H9 (cell line): ENCODE data around the gene TLR5. TPM values are rescaled to one million over a fixed set of nuclear protein-coding genes. Genes with fewer than 3 reads are reported as not detected.

Experiments
- DNase-seq: peaks from one replicate; pipeline ENCODE4 v3.0.0-alpha.2; 2017
- H2AFZ ChIP-seq: one replicate; pipeline ENCODE4 v1.6.1; 2013; ENCODE audit warnings: mild to moderate bottlenecking, low read length, control low read depth, moderate library complexity
- H2AK5ac ChIP-seq: 2 replicates; pipeline ENCODE4 v1.6.1; 2013; ENCODE audit warnings: low read length, control low read depth, mixed read lengths; ENCODE audit not compliant: insufficient read length
- H2BK120ac ChIP-seq: one replicate; pipeline ENCODE4 v1.6.1; 2013; ENCODE audit warnings: low read depth, mild to moderate bottlenecking, low read length, control low read depth, inconsistent platforms; ENCODE audit not compliant: poor library complexity, severe bottlenecking
- H2BK12ac ChIP-seq: 2 replicates; pipeline ENCODE4 v1.6.1; 2013; ENCODE audit warnings: low read length, control low read depth, mixed read lengths, low read depth; ENCODE audit not compliant: insufficient read length
- H2BK15ac ChIP-seq: 2 replicates; pipeline ENCODE4 v1.6.1; 2013; ENCODE audit warnings: low read depth, low read length, control low read depth
- H2BK20ac ChIP-seq: one replicate; pipeline ENCODE4 v1.6.1; 2013; ENCODE audit warnings: low read depth, mild to moderate bottlenecking, low read length, control low read depth, inconsistent platforms; ENCODE audit not compliant: poor library complexity, severe bottlenecking
- H2BK5ac ChIP-seq: 2 replicates; pipeline ENCODE4 v1.6.1; 2013; ENCODE audit warnings: low read length, control low read depth, mixed read lengths; ENCODE audit not compliant: insufficient read length
- H3K14ac ChIP-seq: 2 replicates; pipeline ENCODE4 v1.6.1; 2013; ENCODE audit warnings: low read length, control low read depth; ENCODE audit not compliant: insufficient read depth
- H3K18ac ChIP-seq: 2 replicates; pipeline ENCODE4 v1.6.1; 2013; ENCODE audit warnings: low read depth, mild to moderate bottlenecking, mixed read lengths, low read length, control low read depth; ENCODE audit not compliant: insufficient read length
- H3K23ac ChIP-seq: 2 replicates; pipeline ENCODE4 v1.6.1; 2013; ENCODE audit warnings: low read length, control low read depth, mixed read lengths, low read depth; ENCODE audit not compliant: insufficient read length
- H3K23me2 ChIP-seq: 2 replicates; pipeline ENCODE4 v1.6.1; 2013; ENCODE audit warnings: low read depth, mild to moderate bottlenecking, mixed read lengths, low read length, control low read depth; ENCODE audit not compliant: insufficient read length, poor library complexity, severe bottlenecking
- H3K27ac ChIP-seq: 2 replicates; pipeline ENCODE4 v1.5.1; 2013; ENCODE audit warnings: low read length, control low read depth, mixed read lengths, low read depth; ENCODE audit not compliant: insufficient read length
- H3K27me3 ChIP-seq: 2 replicates; pipeline ENCODE4 v1.6.1; 2013; ENCODE audit warnings: low read length, control low read depth, inconsistent platforms; ENCODE audit not compliant: insufficient read depth
- H3K4ac ChIP-seq: 2 replicates; pipeline ENCODE4 v1.6.1; 2013; ENCODE audit warnings: low read depth, mild to moderate bottlenecking, control low read depth, inconsistent platforms, low read length, moderate library complexity
- H3K4me1 ChIP-seq: 2 replicates; pipeline ENCODE4 v1.6.1; 2013; ENCODE audit warnings: low read length, control low read depth, inconsistent platforms; ENCODE audit not compliant: insufficient read depth
- H3K4me2 ChIP-seq: 2 replicates; pipeline ENCODE4 v1.6.1; 2013; ENCODE audit warnings: low read length, control low read depth, mixed read lengths; ENCODE audit not compliant: insufficient read length, insufficient read depth
- H3K56ac ChIP-seq: 2 replicates; pipeline ENCODE4 v1.6.1; 2013; ENCODE audit warnings: low read depth, mild to moderate bottlenecking, mixed read lengths, low read length, control low read depth; ENCODE audit not compliant: insufficient read length
- H3K79me1 ChIP-seq: 2 replicates; pipeline ENCODE4 v1.6.1; 2013; ENCODE audit warnings: low read depth, mild to moderate bottlenecking, moderate library complexity, low read length, control low read depth, inconsistent platforms; ENCODE audit not compliant: insufficient read depth, poor library complexity, severe bottlenecking
- H3K79me2 ChIP-seq: 2 replicates; pipeline ENCODE4 v1.6.1; 2013; ENCODE audit warnings: low read length, control low read depth, inconsistent platforms; ENCODE audit not compliant: insufficient read depth
- H3K9ac ChIP-seq: 2 replicates; pipeline ENCODE4 v1.6.1; 2013; ENCODE audit warnings: low read length, control low read depth, mixed read lengths; ENCODE audit not compliant: insufficient read length; ENCODE audit errors: extremely low read depth
- H3K9me3 ChIP-seq: one replicate; pipeline ENCODE4 v1.6.1; 2013; ENCODE audit warnings: low read depth, low read length, inconsistent platforms; ENCODE audit not compliant: control insufficient read depth
- H3T11ph ChIP-seq: one replicate; pipeline ENCODE4 v1.6.1; 2013; ENCODE audit warnings: mild to moderate bottlenecking, low read length, control low read depth, inconsistent platforms
- H4K20me1 ChIP-seq: one replicate; pipeline ENCODE4 v1.6.1; 2013; ENCODE audit not compliant: control insufficient read depth, insufficient read length, insufficient read depth
- H4K5ac ChIP-seq: 2 replicates; pipeline ENCODE4 v1.6.1; 2013; ENCODE audit warnings: low read depth, mild to moderate bottlenecking, mixed read lengths, low read length, control low read depth; ENCODE audit not compliant: insufficient read length
- H4K8ac ChIP-seq: replicated peaks from 2 replicates; pipeline ENCODE4 v1.6.1; 2013; ENCODE audit warnings: low read length, control low read depth, mixed read lengths, low read depth; ENCODE audit not compliant: insufficient read length
- H4K91ac ChIP-seq: 2 replicates; pipeline ENCODE4 v1.6.1; 2013; ENCODE audit warnings: low read depth, mild to moderate bottlenecking, moderate library complexity, mixed read lengths, low read length, control low read depth; ENCODE audit not compliant: insufficient read length
- H3K27ac Mint-ChIP-seq, 3 experiments: 2 replicates in 2 of 3; 3 replicates in 1 of 3; pipeline ENCODE4 v1.8.0; 2020 to 2021; ENCODE audit warnings: mixed read lengths in 3 of 3, mild to moderate bottlenecking in 1 of 3, moderate library complexity in 1 of 3
- H3K27me3 Mint-ChIP-seq: 2 replicates; pipeline ENCODE4 v1.8.0; 2021; ENCODE audit warnings: low read depth, mild to moderate bottlenecking, moderate library complexity, mixed read lengths
- H3K36me3 Mint-ChIP-seq, 3 experiments: 2 replicates in 2 of 3; 3 replicates in 1 of 3; pipeline ENCODE4 v1.8.0; 2020 to 2021; ENCODE audit warnings: low read depth in 3 of 3, mixed read lengths in 3 of 3; ENCODE audit not compliant: insufficient read depth in 1 of 3
- H3K4me1 Mint-ChIP-seq, 2 experiments: 2 replicates each; pipeline ENCODE4 v1.8.0; 2020; ENCODE audit warnings: mixed read lengths in 2 of 2
- H3K4me3 Mint-ChIP-seq, 2 experiments: 2 replicates in 1 of 2; 3 replicates in 1 of 2; pipeline ENCODE4 v1.8.0; 2020 to 2021; ENCODE audit warnings: mild to moderate bottlenecking in 2 of 2, mixed read lengths in 2 of 2, moderate library complexity in 1 of 2
- H3K9me3 Mint-ChIP-seq, 2 experiments: 2 replicates in 1 of 2; 3 replicates in 1 of 2; pipeline ENCODE4 v1.8.0; 2020; ENCODE audit warnings: mild to moderate bottlenecking in 2 of 2, mixed read lengths in 2 of 2, moderate library complexity in 1 of 2
- WGBS: extraction: QIAGEN DNeasy Blood & Tissue Kit; methylation state at CpG from one replicate; pipeline ENCODE4 v1.1.7; 2013; ENCODE audit warnings: missing lambda C conversion rate, low lambda C conversion rate, mixed read lengths; ENCODE audit not compliant: insufficient read length; ENCODE audit errors: extremely low coverage; 5-methylcytosine and 5-hydroxymethylcytosine counted together
- total RNA-seq: library from RNA; stranded (reverse); gene quantifications from 2 replicates; pipeline ENCODE4 v1.2.1, GENCODE V29; 2021
- TF ChIP-seq, protein P1 (sequence below): fragments of 200-600 bp; sonication (generic); conservative IDR thresholded peaks from 3 replicates; pipeline ENCODE4 v1.8.0; 2021; ENCODE audit warnings: antibody characterized with exemption, mild to moderate bottlenecking

Gene TLR5
- total RNA-seq, 1 experiment from 2014 or later = not detected

DNA sequence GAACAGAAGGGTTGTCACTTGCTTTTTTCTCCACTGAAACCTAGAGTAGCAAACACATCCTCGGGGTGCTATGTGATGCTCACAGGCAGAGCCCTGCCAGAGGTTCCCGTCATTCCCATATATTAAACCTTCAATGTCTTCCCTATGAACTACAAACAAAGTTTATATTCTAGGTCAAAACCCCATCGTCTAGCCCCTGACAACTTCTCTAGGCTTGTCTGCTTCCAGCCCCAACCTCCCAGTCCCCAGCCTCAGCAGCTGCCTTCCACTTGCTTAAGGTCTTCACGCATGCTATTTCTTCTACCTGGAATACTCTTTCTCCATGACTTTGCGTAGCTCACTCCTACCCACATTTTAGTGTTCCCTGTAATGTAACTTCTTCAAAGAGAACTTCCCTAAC, 1.9 kb upstream of the TLR5 start:
- H3K9me3 ChIP-seq = no peaks in the 10 kb centered on the region
- WGBS = no CpG with 5 or more reads among the region's 5 CpGs
- H3K23me2 ChIP-seq = peaks cover 9% of the 10 kb centered on the region
- no peak overlapping the region for H3T11ph ChIP-seq
- Mint-ChIP-seq H3K27ac (no peak overlapping the region), H3K4me3 (no peak overlapping the region), H3K4me1 (peaks cover 7 to 22% of the 10 kb centered on the region in 2 experiments), H3K27me3 (peaks cover 55% of the 10 kb centered on the region), H3K36me3 (no peaks in the 10 kb centered on the region; a peak in 1 of 7 replicates), H3K9me3 (no peaks in the 10 kb centered on the region; a peak in 1 of 5 replicates)
- H2BK120ac ChIP-seq = no peak overlapping the region
- H3K9ac ChIP-seq = no peak overlapping the region
- no peak overlapping the region for H2BK5ac ChIP-seq
- no peak overlapping the region for H2BK15ac ChIP-seq
- no peak overlapping the region for H3K4ac ChIP-seq
- H2BK20ac ChIP-seq = no peak overlapping the region
- H2AFZ ChIP-seq = no peak overlapping the region
- no peaks in the 10 kb centered on the region for H3K79me1 ChIP-seq
- H4K91ac ChIP-seq = no peak overlapping the region
- DNase-seq = no peak
- no peaks in the 10 kb centered on the region for H4K20me1 ChIP-seq
- H3K79me2 ChIP-seq = no peaks in the 10 kb centered on the region
- H3K14ac ChIP-seq = no peak overlapping the region
- H2BK12ac ChIP-seq = no peak overlapping the region
- TF ChIP-seq, protein P1, sequence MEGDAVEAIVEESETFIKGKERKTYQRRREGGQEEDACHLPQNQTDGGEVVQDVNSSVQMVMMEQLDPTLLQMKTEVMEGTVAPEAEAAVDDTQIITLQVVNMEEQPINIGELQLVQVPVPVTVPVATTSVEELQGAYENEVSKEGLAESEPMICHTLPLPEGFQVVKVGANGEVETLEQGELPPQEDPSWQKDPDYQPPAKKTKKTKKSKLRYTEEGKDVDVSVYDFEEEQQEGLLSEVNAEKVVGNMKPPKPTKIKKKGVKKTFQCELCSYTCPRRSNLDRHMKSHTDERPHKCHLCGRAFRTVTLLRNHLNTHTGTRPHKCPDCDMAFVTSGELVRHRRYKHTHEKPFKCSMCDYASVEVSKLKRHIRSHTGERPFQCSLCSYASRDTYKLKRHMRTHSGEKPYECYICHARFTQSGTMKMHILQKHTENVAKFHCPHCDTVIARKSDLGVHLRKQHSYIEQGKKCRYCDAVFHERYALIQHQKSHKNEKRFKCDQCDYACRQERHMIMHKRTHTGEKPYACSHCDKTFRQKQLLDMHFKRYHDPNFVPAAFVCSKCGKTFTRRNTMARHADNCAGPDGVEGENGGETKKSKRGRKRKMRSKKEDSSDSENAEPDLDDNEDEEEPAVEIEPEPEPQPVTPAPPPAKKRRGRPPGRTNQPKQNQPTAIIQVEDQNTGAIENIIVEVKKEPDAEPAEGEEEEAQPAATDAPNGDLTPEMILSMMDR = no peak
- H2AK5ac ChIP-seq = no peak overlapping the region
- H3K23ac ChIP-seq = no peak overlapping the region
- no peak overlapping the region for H3K4me2 ChIP-seq
- H3K18ac ChIP-seq = no peak overlapping the region
- no peak overlapping the region for H3K27ac ChIP-seq
- no peak overlapping the region for H3K56ac ChIP-seq
- H3K4me1 ChIP-seq = no peaks in the 10 kb centered on the region; the same call in 1 of the 2 replicates
- no peak overlapping the region for H4K8ac ChIP-seq
- no peaks in the 10 kb centered on the region; the same call in 1 of the 2 replicates for H3K27me3 ChIP-seq
- no peak overlapping the region for H4K5ac ChIP-seq
